ENCODE data around the gene TRAPPC1.
"Not testable (repeated sequence)": the region's sequence is repeated elsewhere in the genome, so short reads cannot be mapped to it uniquely, and the experiment has no call there.

TRAPPC1 gene

GRCh38 chr17:7931709-7932482 lies at the start of gene TRAPPC1, which contains the start of gene CNTROB:
TSS of gene TRAPPC1 (minus strand) at chr17:7931946. CDS start at chr17:7931829, 117 bp downstream.
TSS of gene CNTROB (plus strand) at chr17:7932206. CDS start at chr17:7933080, 874 bp downstream.
- DNase-seq = peak; percentile 100

- DNase-seq = no peak
Measured at GRCh38 chr17:7977805-7978204, 46.1 kb upstream of the TRAPPC1 start.

- peak; percentile 23 for DNase-seq
Measured at GRCh38 chr17:7977039-7977438, 45.3 kb upstream of the TRAPPC1 start.

GRCh38 chr17:7974638-7975131 lies 42.9 kb upstream of the TRAPPC1 start:
- peak; percentile 7 for DNase-seq

GRCh38 chr17:7972131-7972785 lies 40.5 kb upstream of the TRAPPC1 start:
- peak; percentile 45 for DNase-seq

GRCh38 chr17:7971651-7972050 lies 39.9 kb upstream of the TRAPPC1 start:
- peak; percentile 2 for DNase-seq

- DNase-seq = no peak
Measured at GRCh38 chr17:7969433-7969832, 37.7 kb upstream of the TRAPPC1 start.

GRCh38 chr17:7967751-7968150 lies 36.0 kb upstream of the TRAPPC1 start:
- no peak for DNase-seq

- DNase-seq = no peak
Measured at GRCh38 chr17:7961421-7961820, 29.7 kb upstream of the TRAPPC1 start.

GRCh38 chr17:7959503-7960253 lies 27.9 kb upstream of the TRAPPC1 start:
- no peak for DNase-seq

GRCh38 chr17:7956228-7956965 lies 24.7 kb upstream of the TRAPPC1 start:
- no peak for DNase-seq

- DNase-seq = no peak
Measured at GRCh38 chr17:7955414-7956227, 23.9 kb upstream of the TRAPPC1 start.

GRCh38 chr17:7953266-7953665 lies 21.5 kb upstream of the TRAPPC1 start:
- DNase-seq = not testable (repeated sequence)

- DNase-seq = no peak
Measured at GRCh38 chr17:7951143-7951792, 19.5 kb upstream of the TRAPPC1 start.

- no peak for DNase-seq
Measured at GRCh38 chr17:7950578-7950977, 18.8 kb upstream of the TRAPPC1 start.

- no peak for DNase-seq
Measured at GRCh38 chr17:7947651-7948050, 15.9 kb upstream of the TRAPPC1 start.

- DNase-seq = no peak
Measured at GRCh38 chr17:7946441-7946840, 14.7 kb upstream of the TRAPPC1 start.

GRCh38 chr17:7945651-7946050 lies 13.9 kb upstream of the TRAPPC1 start:
- DNase-seq = no peak

- DNase-seq = no peak
Measured at GRCh38 chr17:7944326-7944725, 12.6 kb upstream of the TRAPPC1 start.

- DNase-seq = no peak
Measured at GRCh38 chr17:7943291-7943690, 11.5 kb upstream of the TRAPPC1 start.

GRCh38 chr17:7940743-7941142 lies 9.0 kb upstream of the TRAPPC1 start:
- no peak for DNase-seq

Data from islet precursor cell (in vitro differentiated cells).